Measurements from ENCODE around the gene FNIP1.

GRCh38 chr5:131605086-131605485 is 191.7 kb downstream of the FNIP1 start:
- TF ChIP-seq POLR2AphosphoS5 (IDR thresholded peaks at IDR 0.05; ENCODE audit: low read depth, low read length) (no peak), TAF1 (IDR thresholded peaks at IDR 0.05; ENCODE audit: borderline replicate concordance, low read depth, low read length) (no peak)
